Uterus (tissue), 2 donors: ENCODE data around the gene CDH24.

Experiments
- POLR2A ChIP-seq, 2 donors: fragments of 450-650 bp; IDR thresholded peaks; one replicate each; pipeline ENCODE4 v1.6.1; 2016; ENCODE audit warnings: antibody characterized with exemption in 2 of 2, mild to moderate bottlenecking in 1 of 2, moderate library complexity in 1 of 2
- TF ChIP-seq, protein P1 (sequence below), 4 experiments: fragments of 200-600 bp in 2 of 4; fragments of 450-650 bp in 2 of 4; sonication (generic) in 2 of 4; IDR thresholded peaks; one replicate each; pipeline ENCODE4 v1.5.1; 2016 to 2019; ENCODE audit warnings: antibody characterized with exemption in 4 of 4, mild to moderate bottlenecking in 2 of 4, moderate library complexity in 1 of 4

DNA sequence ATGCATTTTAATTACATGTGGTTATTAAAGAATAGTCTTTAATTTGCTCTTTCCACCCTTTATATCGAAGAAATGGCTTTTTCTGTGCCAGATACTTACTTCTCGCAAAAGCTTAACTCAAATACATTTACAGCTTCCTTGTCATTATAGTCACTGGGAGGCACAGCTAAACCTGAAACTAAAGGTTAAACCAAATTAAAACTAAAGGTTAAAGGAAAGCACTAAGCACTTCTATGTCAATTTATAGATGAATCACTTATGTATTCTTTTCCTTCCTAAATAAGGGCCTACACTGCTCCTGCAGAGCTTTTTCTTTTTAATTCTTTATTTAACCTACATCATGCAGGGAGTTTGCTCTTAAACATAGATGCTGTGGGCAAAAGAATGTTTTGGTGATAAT lies 56.5 kb downstream of the CDH24 start:
- TF ChIP-seq, protein P1, sequence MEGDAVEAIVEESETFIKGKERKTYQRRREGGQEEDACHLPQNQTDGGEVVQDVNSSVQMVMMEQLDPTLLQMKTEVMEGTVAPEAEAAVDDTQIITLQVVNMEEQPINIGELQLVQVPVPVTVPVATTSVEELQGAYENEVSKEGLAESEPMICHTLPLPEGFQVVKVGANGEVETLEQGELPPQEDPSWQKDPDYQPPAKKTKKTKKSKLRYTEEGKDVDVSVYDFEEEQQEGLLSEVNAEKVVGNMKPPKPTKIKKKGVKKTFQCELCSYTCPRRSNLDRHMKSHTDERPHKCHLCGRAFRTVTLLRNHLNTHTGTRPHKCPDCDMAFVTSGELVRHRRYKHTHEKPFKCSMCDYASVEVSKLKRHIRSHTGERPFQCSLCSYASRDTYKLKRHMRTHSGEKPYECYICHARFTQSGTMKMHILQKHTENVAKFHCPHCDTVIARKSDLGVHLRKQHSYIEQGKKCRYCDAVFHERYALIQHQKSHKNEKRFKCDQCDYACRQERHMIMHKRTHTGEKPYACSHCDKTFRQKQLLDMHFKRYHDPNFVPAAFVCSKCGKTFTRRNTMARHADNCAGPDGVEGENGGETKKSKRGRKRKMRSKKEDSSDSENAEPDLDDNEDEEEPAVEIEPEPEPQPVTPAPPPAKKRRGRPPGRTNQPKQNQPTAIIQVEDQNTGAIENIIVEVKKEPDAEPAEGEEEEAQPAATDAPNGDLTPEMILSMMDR (IDR thresholded peaks at IDR 0.05), result no peak
- TF ChIP-seq POLR2A (IDR thresholded peaks at IDR 0.05), result no peak
